GM18498 (cell line): ENCODE data around the gene COL7A1.

ENCODE experiments used
- ATAC-seq: cut with Tn5 transposase; IDR thresholded peaks from one replicate; pipeline ENCODE4 v1.9.1; 2021; ENCODE audit warnings: mild to moderate bottlenecking, moderate library complexity; ENCODE audit not compliant: unreplicated experiment

Gene COL7A1

GRCh38 chr3:48619541-48620524, 24.7 kb upstream of the COL7A1 start:
- ATAC-seq, result no peak

GRCh38 chr3:48617559-48617958, 22.4 kb upstream of the COL7A1 start:
- no peak for ATAC-seq

GRCh38 chr3:48614044-48614443, 18.9 kb upstream of the COL7A1 start:
- no peak for ATAC-seq

GRCh38 chr3:48612309-48612708, 17.2 kb upstream of the COL7A1 start:
- no peak for ATAC-seq

- ATAC-seq, result peak; percentile 96
Measured at GRCh38 chr3:48609088-48610005, 14.2 kb upstream of the COL7A1 start, which contains the start of gene UQCRC1. Gene UQCRC1 (minus strand): TSS chr3:48609646. CDS start chr3:48609620, 26 bp downstream.

GRCh38 chr3:48607519-48607918, 12.4 kb upstream of the COL7A1 start:
- ATAC-seq, result no peak

GRCh38 chr3:48601622-48601994, 6.5 kb upstream of the COL7A1 start:
- no peak for ATAC-seq

GRCh38 chr3:48600711-48601621, 5.8 kb upstream of the COL7A1 start:
- no peak for ATAC-seq

- no peak for ATAC-seq
Measured at GRCh38 chr3:48599509-48600285, 4.6 kb upstream of the COL7A1 start.

GRCh38 chr3:48599077-48599501, 4.0 kb upstream of the COL7A1 start:
- no peak for ATAC-seq

- ATAC-seq, result no peak
Measured at GRCh38 chr3:48598323-48599076, 3.4 kb upstream of the COL7A1 start.

GRCh38 chr3:48597408-48597800, 2.3 kb upstream of the COL7A1 start:
- ATAC-seq, result no peak

- ATAC-seq, result no peak
Measured at GRCh38 chr3:48596676-48597407, 1.7 kb upstream of the COL7A1 start.

- no peak for ATAC-seq
Measured at GRCh38 chr3:48596157-48596556, 1.0 kb upstream of the COL7A1 start.

- ATAC-seq, result no peak
Measured at GRCh38 chr3:48595526-48596121, 495 bp upstream of the COL7A1 start.

GRCh38 chr3:48594417-48595049, 596 bp downstream of the COL7A1 start:
- no peak for ATAC-seq

- no peak for ATAC-seq
Measured at GRCh38 chr3:48593337-48593736, 1.8 kb downstream of the COL7A1 start.
